Measurements from ENCODE around the gene FTL.
A peak's percentile ranks its signal among the peaks of the same experiment; 100 is the strongest.
"Not testable (repeated sequence)": the region's sequence is repeated elsewhere in the genome, so short reads cannot be mapped to it uniquely, and the experiment has no call there.

FTL gene

DNA sequence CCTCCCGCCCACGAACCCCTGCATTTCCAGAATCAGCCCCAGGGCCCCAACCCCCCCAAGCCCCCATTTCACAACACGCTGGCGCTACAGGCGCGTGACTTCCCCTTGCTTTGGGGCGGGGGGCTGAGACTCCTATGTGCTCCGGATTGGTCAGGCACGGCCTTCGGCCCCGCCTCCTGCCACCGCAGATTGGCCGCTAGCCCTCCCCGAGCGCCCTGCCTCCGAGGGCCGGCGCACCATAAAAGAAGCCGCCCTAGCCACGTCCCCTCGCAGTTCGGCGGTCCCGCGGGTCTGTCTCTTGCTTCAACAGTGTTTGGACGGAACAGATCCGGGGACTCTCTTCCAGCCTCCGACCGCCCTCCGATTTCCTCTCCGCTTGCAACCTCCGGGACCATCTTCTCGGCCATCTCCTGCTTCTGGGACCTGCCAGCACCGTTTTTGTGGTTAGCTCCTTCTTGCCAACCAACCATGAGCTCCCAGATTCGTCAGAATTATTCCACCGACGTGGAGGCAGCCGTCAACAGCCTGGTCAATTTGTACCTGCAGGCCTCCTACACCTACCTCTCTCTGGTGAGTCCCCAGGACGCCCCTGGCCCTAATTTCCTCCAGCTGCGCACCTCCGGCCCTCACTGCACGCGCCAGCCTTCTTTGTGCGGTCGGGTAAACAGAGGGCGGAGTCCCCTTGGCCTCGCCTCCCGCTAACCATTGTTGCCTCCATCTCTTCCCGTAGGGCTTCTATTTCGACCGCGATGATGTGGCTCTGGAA, at the start of gene FTL:
Gene FTL, plus strand, starts transcription at position 270 of the 766 bp plus-strand sequence. Its CDS starts 199 bp downstream, at position 469.
- DNase-seq = peak; percentile 87

DNA sequence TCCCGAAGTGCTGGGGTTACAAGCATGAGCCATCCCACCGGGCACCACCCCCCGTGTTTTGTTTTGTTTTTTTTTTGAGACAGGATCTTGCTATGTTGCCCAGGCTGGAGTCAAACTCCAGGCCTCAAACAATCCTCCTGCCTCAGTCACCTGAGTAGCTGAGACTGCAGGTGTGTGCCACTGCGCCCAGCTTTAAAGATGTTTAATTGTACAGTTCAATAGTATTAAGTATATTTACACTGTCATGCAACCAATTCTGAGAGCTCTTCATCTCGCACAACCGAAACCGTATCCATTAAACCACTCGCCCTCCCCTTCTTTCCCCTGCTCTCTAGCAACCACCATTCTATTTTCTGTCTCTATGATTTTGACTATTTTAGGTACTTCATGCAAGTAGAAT, 49.4 kb upstream of the FTL start:
- no peak for DNase-seq

GRCh38 chr19:48918071-48918470, 47.0 kb upstream of the FTL start:
- no peak for DNase-seq

- DNase-seq = no peak
Measured at GRCh38 chr19:48918801-48919247, 46.3 kb upstream of the FTL start.

DNA sequence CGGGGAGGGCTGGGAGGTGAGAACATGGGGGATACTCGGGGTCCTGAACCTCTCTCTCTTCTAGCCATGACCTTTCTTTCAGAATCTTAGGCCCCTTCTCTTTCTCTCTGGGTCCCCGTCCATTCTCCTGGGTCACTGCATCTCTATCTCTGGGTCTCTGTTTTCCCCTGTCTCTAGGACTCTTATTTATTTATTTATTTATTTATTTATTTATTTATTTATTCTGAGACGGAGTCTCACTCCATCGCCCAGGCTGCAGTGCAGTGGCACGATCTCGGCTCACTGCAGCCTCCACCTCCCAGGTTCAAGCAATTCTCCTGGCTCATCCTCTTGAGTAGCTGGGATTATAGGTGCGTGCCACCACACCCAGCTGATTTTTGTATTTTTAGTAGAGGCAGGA, 45.8 kb upstream of the FTL start:
- DNase-seq = not testable (repeated sequence)

GRCh38 chr19:48920949-48921348, 44.2 kb upstream of the FTL start:
- DNase-seq = no peak

GRCh38 chr19:48921721-48922500, 43.2 kb upstream of the FTL start:
- no peak for DNase-seq

DNA sequence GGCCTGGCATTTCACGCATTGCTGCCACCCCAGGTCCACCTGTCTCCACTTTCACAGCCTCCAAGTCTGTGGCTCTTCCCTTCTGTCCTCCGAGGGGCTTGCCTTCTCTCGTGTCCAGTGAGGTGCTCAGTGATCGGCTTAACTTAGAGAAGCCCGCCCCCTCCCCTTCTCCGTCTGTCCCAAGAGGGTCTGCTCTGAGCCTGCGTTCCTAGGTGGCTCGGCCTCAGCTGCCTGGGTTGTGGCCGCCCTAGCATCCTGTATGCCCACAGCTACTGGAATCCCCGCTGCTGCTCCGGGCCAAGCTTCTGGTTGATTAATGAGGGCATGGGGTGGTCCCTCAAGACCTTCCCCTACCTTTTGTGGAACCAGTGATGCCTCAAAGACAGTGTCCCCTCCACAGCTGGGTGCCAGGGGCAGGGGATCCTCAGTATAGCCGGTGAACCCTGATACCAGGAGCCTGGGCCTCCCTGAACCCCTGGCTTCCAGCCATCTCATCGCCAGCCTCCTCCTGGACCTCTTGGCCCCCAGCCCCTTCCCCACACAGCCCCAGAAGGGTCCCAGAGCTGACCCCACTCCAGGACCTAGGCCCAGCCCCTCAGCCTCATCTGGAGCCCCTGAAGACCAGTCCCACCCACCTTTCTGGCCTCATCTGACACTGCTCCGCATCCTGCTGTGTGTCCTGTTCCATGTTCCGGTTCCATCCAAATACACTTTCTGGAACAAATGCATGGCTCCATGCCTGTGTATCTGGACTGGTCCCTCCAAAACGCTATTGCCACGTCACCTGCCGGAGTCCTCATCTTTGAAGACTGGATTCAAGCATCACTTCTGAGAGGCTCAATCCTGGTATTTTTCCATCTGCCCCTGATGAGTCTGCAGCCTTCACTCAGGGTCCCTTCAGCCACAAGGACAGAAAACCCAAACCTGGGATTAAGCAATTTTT, 42.3 kb upstream of the FTL start:
- no peak for DNase-seq

- DNase-seq = peak; percentile 43
Measured at GRCh38 chr19:48925240-48925843, 39.8 kb upstream of the FTL start.

GRCh38 chr19:48925890-48926289, 39.2 kb upstream of the FTL start:
- DNase-seq = not testable (repeated sequence)

- peak; percentile 58 for DNase-seq
Measured at GRCh38 chr19:48926909-48927308, 38.2 kb upstream of the FTL start.

DNA sequence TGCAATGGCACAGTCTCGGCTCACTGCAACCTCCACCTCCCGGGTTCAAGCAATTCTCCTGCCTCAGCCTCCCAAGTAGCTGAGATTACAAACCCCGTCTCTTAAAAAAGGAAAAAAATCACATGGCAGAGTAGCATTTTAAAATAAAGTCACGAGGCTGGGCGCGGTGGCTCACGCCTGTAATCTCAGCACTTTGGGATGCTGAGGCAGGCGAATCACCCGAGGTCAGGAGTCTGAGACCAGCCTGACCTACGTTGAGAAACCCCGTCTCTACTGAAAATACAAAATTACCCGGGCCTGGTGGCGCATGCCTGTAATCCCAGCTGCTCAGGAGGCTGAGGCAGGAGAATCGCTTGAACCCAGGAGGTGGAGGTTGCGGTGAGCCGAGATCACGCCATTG, 37.4 kb upstream of the FTL start:
- DNase-seq = not testable (repeated sequence)

DNA sequence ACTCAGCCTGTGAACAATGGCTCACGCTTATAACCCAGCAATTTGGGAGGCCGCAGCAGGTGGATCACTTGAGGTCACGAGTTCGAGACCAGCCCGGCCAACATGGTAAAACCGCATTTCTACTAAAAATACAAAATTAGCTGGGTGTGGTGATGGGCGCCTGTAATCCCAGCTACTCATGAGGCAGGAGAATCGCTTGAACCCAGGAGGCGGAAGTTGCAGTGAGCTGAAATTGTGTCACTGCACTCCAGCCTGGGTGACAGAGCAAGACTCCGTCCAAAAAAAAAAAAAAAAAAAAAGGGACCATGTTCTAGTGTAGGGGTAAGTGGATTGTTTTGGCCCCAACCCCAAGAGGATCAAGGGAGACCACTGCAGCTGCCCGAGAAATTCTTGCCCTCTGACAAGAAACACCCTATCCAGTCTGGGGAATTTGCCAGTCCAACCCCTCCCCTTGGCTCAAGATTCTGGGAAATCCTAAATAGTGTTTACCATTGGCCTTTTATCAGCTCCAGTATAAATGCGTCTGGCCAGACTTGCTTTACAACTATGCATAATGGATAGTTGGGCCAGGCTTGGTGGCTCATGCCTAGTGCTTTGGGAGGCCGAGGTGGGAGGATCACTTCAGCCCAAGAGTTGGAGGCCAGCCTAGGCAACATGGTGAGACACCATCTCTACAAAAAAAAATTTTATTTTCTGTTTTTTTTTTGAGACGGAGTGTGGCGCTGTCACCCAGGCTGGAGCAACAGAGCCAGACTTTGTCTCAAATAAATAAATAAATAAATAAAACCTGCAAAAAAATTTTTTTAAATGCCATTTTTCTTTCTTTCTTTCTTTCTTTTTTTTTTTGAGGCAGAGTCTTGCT, 36.7 kb upstream of the FTL start:
- DNase-seq = no peak

DNA sequence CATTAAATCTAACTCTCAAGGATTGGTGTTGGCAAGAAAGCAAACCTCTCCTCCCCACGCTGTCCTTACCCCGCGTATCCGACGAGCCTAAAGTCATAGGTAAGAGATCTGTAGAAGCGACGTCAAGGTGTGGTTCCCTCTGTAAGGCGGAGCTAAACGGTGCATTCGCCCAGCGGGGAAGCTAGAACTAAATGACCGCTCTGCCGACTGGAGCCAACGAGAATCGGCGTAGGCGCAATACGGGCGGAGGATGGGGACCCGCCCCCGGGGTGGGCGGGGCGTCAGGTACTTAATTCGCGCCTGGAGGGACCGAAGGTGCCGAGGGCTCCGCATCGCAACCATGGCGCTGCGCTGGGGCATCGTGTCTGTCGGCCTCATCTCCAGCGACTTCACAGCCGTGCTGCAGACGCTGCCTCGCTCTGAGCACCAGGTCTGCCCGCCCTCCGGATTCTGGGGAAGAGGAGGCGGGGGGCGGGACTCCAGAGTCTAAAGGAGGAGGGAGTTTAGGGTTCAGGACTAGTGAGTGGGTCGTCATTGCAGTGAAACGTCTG, 31.7 kb upstream of the FTL start, which contains the start of gene DHDH:
Gene DHDH, plus strand, starts transcription at position 318 of the 551 bp plus-strand sequence. Its CDS starts 23 bp downstream, at position 341.
- DNase-seq = peak; percentile 74

DNA sequence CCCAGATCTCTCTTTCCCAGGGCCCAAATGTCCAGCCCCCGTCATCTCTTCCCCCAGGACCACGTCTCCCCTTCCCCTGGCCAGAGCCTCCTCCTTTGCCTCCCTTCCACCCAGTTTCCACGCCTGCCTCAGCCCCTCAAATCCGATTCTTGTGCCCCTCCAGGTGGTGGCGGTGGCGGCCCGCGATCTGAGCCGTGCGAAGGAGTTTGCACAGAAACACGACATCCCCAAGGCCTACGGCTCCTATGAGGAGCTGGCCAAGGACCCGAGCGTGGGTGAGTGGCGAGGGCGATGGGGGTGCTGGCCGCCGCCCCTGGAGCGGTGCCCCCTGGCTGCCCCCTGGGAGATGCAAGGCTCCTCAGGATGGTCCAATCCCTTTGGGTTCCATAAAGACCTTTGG, 30.3 kb upstream of the FTL start:
- no peak for DNase-seq

DNA sequence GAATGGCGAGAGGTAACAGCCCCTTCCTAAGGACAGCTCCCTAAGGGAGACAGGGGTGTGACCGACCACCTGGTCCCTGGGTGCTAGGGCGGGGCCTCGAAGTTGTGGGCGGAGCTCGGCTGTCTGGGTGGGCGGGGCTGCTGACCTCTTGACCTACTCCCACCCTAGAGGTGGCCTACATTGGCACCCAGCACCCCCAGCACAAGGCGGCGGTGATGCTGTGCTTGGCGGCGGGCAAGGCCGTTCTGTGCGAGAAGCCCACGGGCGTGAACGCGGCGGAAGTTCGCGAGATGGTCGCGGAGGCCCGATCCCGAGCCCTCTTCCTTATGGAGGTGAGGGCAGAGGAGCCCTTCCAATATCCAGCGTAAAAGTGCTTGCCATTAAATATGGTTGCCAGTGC, 29.2 kb upstream of the FTL start:
- no peak for DNase-seq

- no peak for DNase-seq
Measured at GRCh38 chr19:48938256-48938655, 26.9 kb upstream of the FTL start.

- no peak for DNase-seq
Measured at GRCh38 chr19:48940902-48941301, 24.2 kb upstream of the FTL start.

GRCh38 chr19:48943081-48943480, 22.0 kb upstream of the FTL start:
- DNase-seq = no peak

- no peak for DNase-seq
Measured at GRCh38 chr19:48945415-48945814, 19.7 kb upstream of the FTL start.

- no peak for DNase-seq
Measured at GRCh38 chr19:48945817-48946216, 19.3 kb upstream of the FTL start.
